ENCODE results near the gene IGIP. TPM values are rescaled to one million over a fixed set of nuclear protein-coding genes. Genes with fewer than 3 reads are reported as not detected.

Gene IGIP
- polyA plus RNA-seq, 1 of the 3 experiments (the other 2 are of a cell fraction): 0.72 TPM

GRCh38 chr5:140150201-140150600 is 24.5 kb downstream of the IGIP start:
- no peak overlapping the region for H3K27ac ChIP-seq (ENCODE audit: low read depth in 2 of 2, low read length in 1 of 2)
- H3K36me3 ChIP-seq (replicated peaks in 1 of 2; ENCODE audit: control insufficient read depth in 1 of 2, insufficient read depth in 2 of 2, low read length in 1 of 2): no peaks in the 10 kb centered on the region
- WGBS (ENCODE audit: low lambda C conversion rate): 82% methylated on average over 2 of the region's 2 CpGs
- no peaks in the 10 kb centered on the region for H3K9me2 ChIP-seq
- no peak overlapping the region for H3K9ac ChIP-seq
- no peak overlapping the region for H3K4me3 ChIP-seq (ENCODE audit: low read depth in 2 of 2, low read length in 1 of 2)
- CTCF ChIA-PET: interaction anchor here (0.9 to 13.5 kb wide), 3 partner anchors 28 to 363 kb away, joined by 4 to 147 read pairs (median 4); no protein-coding TSS in a partner anchor
- peaks cover 3% of the 10 kb centered on the region for H3F3A ChIP-seq (replicated peaks; ENCODE audit: insufficient read depth)
- H3K27me3 ChIP-seq (ENCODE audit: insufficient read depth): no peaks in the 10 kb centered on the region
- H3K4me2 ChIP-seq: no peak overlapping the region
- H2AFZ ChIP-seq (ENCODE audit: low read depth): no peak overlapping the region
- H4K20me1 ChIP-seq (ENCODE audit: insufficient read depth): peaks cover 10% of the 10 kb centered on the region
- no peak for DNase-seq
- peaks cover 3% of the 10 kb centered on the region; the same call in 1 of the 2 replicates for H3K79me2 ChIP-seq (ENCODE audit: insufficient read depth)
- POLR2A ChIA-PET: no interaction called here
- peaks cover 0 to 9% of the 10 kb centered on the region in 2 experiments; a peak in 1 of 4 replicates for H3K4me1 ChIP-seq (ENCODE audit: control insufficient read depth in 1 of 2, insufficient read depth in 2 of 2, low read depth in 1 of 2, low read length in 1 of 2)
- no peak for TF ChIP-seq TEAD4 (IDR thresholded peaks at IDR 0.05; ENCODE audit: borderline replicate concordance, insufficient read depth)
- TF ChIP-seq CHD2 (IDR thresholded peaks at IDR 0.05; ENCODE audit: low read length, partially characterized antibody): no peak
- TF ChIP-seq MAX (IDR thresholded peaks at IDR 0.05; ENCODE audit: low read depth): no peak
- no peak for TF ChIP-seq RFX5 (IDR thresholded peaks at IDR 0.05; ENCODE audit: low read length)
- no peak for TF ChIP-seq RXRA (IDR thresholded peaks at IDR 0.05; ENCODE audit: borderline replicate concordance, low read depth)
- no peak for TF ChIP-seq POLR2AphosphoS5 (IDR thresholded peaks at IDR 0.05; ENCODE audit: low read depth, low read length)
- no peak for TF ChIP-seq EP300 (IDR thresholded peaks at IDR 0.05; ENCODE audit: borderline replicate concordance in 1 of 2, low read depth in 1 of 2, low read length in 1 of 2)
- no peak for TF ChIP-seq NFIC (IDR thresholded peaks at IDR 0.05; ENCODE audit: borderline replicate concordance)
- H3K9me3 ChIP-seq: no peaks in the 10 kb centered on the region

GRCh38 chr5:140151144-140152021 is 25.6 kb downstream of the IGIP start:
- Histone ChIP-seq H3K9me3 (no peaks in the 10 kb centered on the region), H3K4me3 (ENCODE audit: low read depth in 2 of 2, low read length in 1 of 2) (no peak overlapping the region), H4K20me1 (ENCODE audit: insufficient read depth) (peaks cover under 1% of the 10 kb centered on the region; the same call in 1 of the 2 replicates), H3K27me3 (ENCODE audit: insufficient read depth) (no peaks in the 10 kb centered on the region), H3K9ac (no peak overlapping the region), H3K9me2 (no peaks in the 10 kb centered on the region), H3F3A (replicated peaks; ENCODE audit: insufficient read depth) (no peaks in the 10 kb centered on the region), H3K27ac (ENCODE audit: low read depth in 2 of 2, low read length in 1 of 2) (no peak overlapping the region), H3K4me1 (ENCODE audit: control insufficient read depth in 1 of 2, insufficient read depth in 2 of 2, low read depth in 1 of 2, low read length in 1 of 2) (peaks cover 0 to 2% of the 10 kb centered on the region in 2 experiments; a peak in 1 of 4 replicates), H2AFZ (ENCODE audit: low read depth) (no peak overlapping the region), H3K79me2 (ENCODE audit: insufficient read depth) (peaks cover 3% of the 10 kb centered on the region; the same call in 1 of the 2 replicates), H3K36me3 (replicated peaks in 1 of 2; ENCODE audit: control insufficient read depth in 1 of 2, insufficient read depth in 2 of 2, low read length in 1 of 2) (no peaks in the 10 kb centered on the region), H3K4me2 (no peak overlapping the region)
- TF ChIP-seq MAX (IDR thresholded peaks at IDR 0.05; ENCODE audit: low read depth) (no peak), SIN3A (IDR thresholded peaks at IDR 0.05; ENCODE audit: borderline replicate concordance, low read depth, low read length) (no peak), RXRA (IDR thresholded peaks at IDR 0.05; ENCODE audit: borderline replicate concordance, low read depth) (no peak), FOXJ3 (CRISPR knock-in tag; IDR thresholded peaks at IDR 0.05) (no peak), EP300 (IDR thresholded peaks at IDR 0.05; ENCODE audit: borderline replicate concordance in 1 of 2, low read depth in 1 of 2, low read length in 1 of 2) (no peak), TCF12 (IDR thresholded peaks at IDR 0.05) (no peak), USF2 (IDR thresholded peaks at IDR 0.05; ENCODE audit: borderline replicate concordance, low read depth, low read length) (no peak), ELF1 (IDR thresholded peaks at IDR 0.05) (no peak), CHD2 (IDR thresholded peaks at IDR 0.05; ENCODE audit: low read length, partially characterized antibody) (no peak), RAD21 (IDR thresholded peaks at IDR 0.05; ENCODE audit: low read length) (no peak), TAF1 (IDR thresholded peaks at IDR 0.05; ENCODE audit: borderline replicate concordance, low read depth, low read length) (no peak), IRF3 (IDR thresholded peaks at IDR 0.05; ENCODE audit: low read depth, low read length) (no peak), EZH2phosphoT487 (IDR thresholded peaks at IDR 0.05; ENCODE audit: borderline replicate concordance, low read depth) (no peak), CTCF (IDR thresholded peaks at IDR 0.05) (no peak), YY1 (IDR thresholded peaks at IDR 0.05; ENCODE audit: low read depth) (no peak), NFIC (IDR thresholded peaks at IDR 0.05; ENCODE audit: borderline replicate concordance) (no peak), FOXM1 (IDR thresholded peaks at IDR 0.05; ENCODE audit: low read depth) (no peak), MXI1 (IDR thresholded peaks at IDR 0.05; ENCODE audit: low read depth, low read length) (no peak)
- POLR2A ChIA-PET: no interaction called here
- 87% methylated on average over 7 of the region's 7 CpGs for WGBS (ENCODE audit: low lambda C conversion rate)
- DNase-seq: no peak
- CTCF ChIA-PET: interaction anchor here (0.6 to 13.5 kb wide), 7 partner anchors 7 to 89 kb away, joined by 3 to 147 read pairs (median 4); partner anchors contain the start of gene PURA
